GM12892 (cell line): ENCODE data around the gene PCDHA2.

Source experiments
- POLR2A ChIP-seq: IDR thresholded peaks from 2 replicates; pipeline ENCODE4 v1.6.1; 2011; ENCODE audit warnings: low read depth, low read length, control low read depth
- POLR2AphosphoS5 ChIP-seq: IDR thresholded peaks from 2 replicates; pipeline ENCODE4 v1.6.1; 2011; ENCODE audit warnings: low read depth, low read length, control low read depth
- TAF1 ChIP-seq: IDR thresholded peaks from 2 replicates; pipeline ENCODE4 v1.6.1; 2011; ENCODE audit warnings: low read depth, mild to moderate bottlenecking, control low read depth, low read length, borderline replicate concordance

DNA sequence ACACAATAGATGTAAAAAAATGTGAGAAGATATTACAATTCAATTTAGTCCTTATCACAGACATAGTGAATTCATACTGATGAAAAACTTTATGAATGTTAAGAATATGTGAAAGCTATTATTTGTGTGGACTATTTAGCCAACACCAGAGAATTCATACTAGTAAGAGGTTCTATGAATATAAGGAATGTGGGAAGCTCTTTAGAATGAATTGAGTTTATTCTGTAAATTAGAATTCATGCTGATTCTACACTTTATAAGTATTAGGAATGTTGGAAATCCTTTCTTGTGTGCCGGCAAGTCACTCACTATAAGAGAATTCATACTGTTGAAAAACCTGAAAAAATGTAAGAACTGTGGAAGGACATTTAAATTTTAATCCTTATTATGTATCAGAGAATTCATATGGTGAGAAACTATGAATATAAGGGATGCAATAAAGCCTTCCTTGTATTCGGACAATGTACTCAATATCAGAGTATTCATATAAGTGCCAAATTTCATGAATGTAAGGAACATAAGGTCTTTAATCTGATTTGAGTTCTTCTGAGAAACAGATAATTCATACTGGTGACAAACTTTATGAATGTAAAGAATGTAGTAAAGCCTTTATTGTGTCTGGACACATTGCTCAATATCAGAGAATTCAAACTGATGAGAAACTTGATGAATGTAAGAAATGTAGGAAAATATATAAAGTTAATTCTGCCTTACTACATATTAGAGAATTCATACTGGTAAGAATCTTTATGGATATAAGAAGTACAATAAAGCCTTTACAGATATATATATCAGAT is 30.3 kb upstream of the PCDHA2 start:
- TF ChIP-seq POLR2A = no peak
- TF ChIP-seq POLR2AphosphoS5 = no peak
- TF ChIP-seq TAF1 = no peak
